GM23248 (cell line): ENCODE measurements around the gene PRL. TPM values are rescaled to one million over a fixed set of nuclear protein-coding genes. Genes with fewer than 3 reads are reported as not detected.

Experiments
- DNase-seq: peaks from one replicate; pipeline ENCODE4 v3.0.0-alpha.2; 2015
- H2AFZ ChIP-seq: fragments of 200-600 bp; sonication (generic); 2 replicates; pipeline ENCODE4 v1.6.1; 2016; ENCODE audit warnings: antibody characterized with exemption
- H3F3A ChIP-seq: fragments of 200-600 bp; sonication (generic); 2 replicates; pipeline ENCODE4 v1.6.1; 2016; ENCODE audit warnings: mild to moderate bottlenecking, antibody characterized with exemption, mixed run types; ENCODE audit not compliant: insufficient read depth
- H3K27ac ChIP-seq: fragments of 200-600 bp; sonication (generic); 2 replicates; pipeline ENCODE4 v1.5.1; 2016; ENCODE audit warnings: mild to moderate bottlenecking
- H3K27me3 ChIP-seq: fragments of 200-600 bp; sonication (generic); replicated peaks from 2 replicates; pipeline ENCODE4 v1.6.1; 2016; ENCODE audit warnings: mild to moderate bottlenecking; ENCODE audit not compliant: insufficient read depth
- H3K36me3 ChIP-seq: fragments of 200-600 bp; sonication (generic); 2 replicates; pipeline ENCODE4 v1.6.1; 2016; ENCODE audit warnings: low read depth, mild to moderate bottlenecking
- H3K4me1 ChIP-seq: fragments of 200-600 bp; sonication (generic); 2 replicates; pipeline ENCODE4 v1.6.1; 2016; ENCODE audit warnings: mild to moderate bottlenecking; ENCODE audit not compliant: insufficient read depth
- H3K4me2 ChIP-seq: fragments of 200-600 bp; sonication (generic); one replicate; pipeline ENCODE4 v1.6.1; 2016; ENCODE audit warnings: mild to moderate bottlenecking; ENCODE audit not compliant: unreplicated experiment
- H3K4me3 ChIP-seq: fragments of 200-600 bp; sonication (generic); 2 replicates; pipeline ENCODE4 v1.5.1; 2016; ENCODE audit warnings: mild to moderate bottlenecking
- H3K79me2 ChIP-seq: fragments of 200-600 bp; sonication (generic); 2 replicates; pipeline ENCODE4 v1.6.1; 2016; ENCODE audit warnings: mild to moderate bottlenecking; ENCODE audit not compliant: insufficient read depth
- H3K9ac ChIP-seq: fragments of 200-600 bp; sonication (generic); 2 replicates; pipeline ENCODE4 v1.6.1; 2016; ENCODE audit warnings: mild to moderate bottlenecking
- H3K9me2 ChIP-seq: fragments of 200-600 bp; sonication (generic); 2 replicates; pipeline ENCODE4 v1.6.1; 2016; ENCODE audit warnings: mixed run types, mild to moderate bottlenecking, moderate library complexity; ENCODE audit not compliant: insufficient read depth
- H3K9me3 ChIP-seq: fragments of 200-600 bp; sonication (generic); one replicate; pipeline ENCODE4 v1.6.1; 2017; ENCODE audit warnings: low read depth
- H4K20me1 ChIP-seq: fragments of 200-600 bp; sonication (generic); 2 replicates; pipeline ENCODE4 v1.6.0; 2016; ENCODE audit not compliant: insufficient read depth
- EZH2 ChIP-seq: fragments of 200-600 bp; sonication (generic); IDR thresholded peaks from 2 replicates; pipeline ENCODE4 v1.6.1; 2018; ENCODE audit warnings: antibody characterized with exemption, mild to moderate bottlenecking; ENCODE audit not compliant: insufficient read depth, poor library complexity, severe bottlenecking
- EZH2phosphoT487 ChIP-seq: fragments of 200-600 bp; sonication (generic); IDR thresholded peaks from 2 replicates; pipeline ENCODE4 v1.6.1; 2018; ENCODE audit warnings: antibody characterized with exemption, moderate library complexity, mild to moderate bottlenecking, low read depth; ENCODE audit not compliant: insufficient read depth
- WGBS, 2 experiments: methylation state at CpG; one replicate each; pipeline ENCODE4 v1.1.6; 2015 to 2017; ENCODE audit warnings: low lambda C conversion rate in 2 of 2, low coverage in 1 of 2; ENCODE audit errors: missing lambda C conversion rate in 2 of 2; 5-methylcytosine and 5-hydroxymethylcytosine counted together
- in situ Hi-C: fragments of 300-500 bp; cut with MboI; formaldehyde crosslinking; loops from 2 replicates; pipeline ENCODE4 v1.15.0; 2020
- polyA plus RNA-seq: library from polyadenylated mRNA; unstranded; fragments of >200 nt; fragmentation: Nextera tagmentation; extraction: Ambion mirVana; gene quantifications from 2 replicates; pipeline ENCODE4 v1.2.1, GENCODE V29; 2016
- total RNA-seq: library from RNA; depleted of rRNA; stranded (reverse); fragments of >200 nt; shearing (Covaris generic); gene quantifications from 2 replicates; pipeline ENCODE4 v1.2.3, GENCODE V29; 2014

PRL gene
- total and polyA plus RNA-seq, 2 experiments from 2014 or later: 1.2 TPM; not detected in 1

DNA sequence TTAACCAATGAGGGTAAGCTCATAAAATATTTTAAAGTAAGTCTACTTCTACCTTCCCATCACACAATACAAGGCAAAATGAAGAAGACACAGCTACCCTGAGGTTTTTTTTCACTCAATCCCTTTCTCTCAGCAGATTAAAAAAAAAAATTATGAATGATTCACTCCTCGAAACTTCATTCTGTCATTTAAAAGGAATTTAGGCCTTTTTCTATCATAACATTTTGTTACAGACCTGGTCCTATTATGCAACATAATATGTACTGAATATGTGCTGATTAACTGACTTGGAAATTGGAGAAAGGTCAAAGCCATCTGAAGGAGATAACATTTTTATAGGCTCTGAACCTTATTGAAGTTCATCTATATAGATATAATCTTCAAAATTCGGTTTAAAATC lies 45.5 kb downstream of the PRL start:
- peak; percentile 65 for DNase-seq
- Histone ChIP-seq H3K27me3 (no peaks in the 10 kb centered on the region), H3F3A (peaks cover 14% of the 10 kb centered on the region; the same call in 1 of the 2 replicates), H2AFZ (no peak overlapping the region), H3K9me3 (no peaks in the 10 kb centered on the region), H4K20me1 (no peaks in the 10 kb centered on the region), H3K4me2 (no peak overlapping the region), H3K36me3 (no peaks in the 10 kb centered on the region), H3K4me1 (peaks cover 25% of the 10 kb centered on the region; the same call in 1 of the 2 replicates), H3K27ac (no peak overlapping the region), H3K9me2 (no peaks in the 10 kb centered on the region), H3K4me3 (no peak overlapping the region), H3K79me2 (no peaks in the 10 kb centered on the region), H3K9ac (no peak overlapping the region)
- no peak for TF ChIP-seq EZH2phosphoT487
- TF ChIP-seq EZH2: no peak
- in situ Hi-C loops: no loop called here
- 20 to 26% methylated on average over 2 of the region's 2 CpGs for WGBS, 2 experiments

DNA sequence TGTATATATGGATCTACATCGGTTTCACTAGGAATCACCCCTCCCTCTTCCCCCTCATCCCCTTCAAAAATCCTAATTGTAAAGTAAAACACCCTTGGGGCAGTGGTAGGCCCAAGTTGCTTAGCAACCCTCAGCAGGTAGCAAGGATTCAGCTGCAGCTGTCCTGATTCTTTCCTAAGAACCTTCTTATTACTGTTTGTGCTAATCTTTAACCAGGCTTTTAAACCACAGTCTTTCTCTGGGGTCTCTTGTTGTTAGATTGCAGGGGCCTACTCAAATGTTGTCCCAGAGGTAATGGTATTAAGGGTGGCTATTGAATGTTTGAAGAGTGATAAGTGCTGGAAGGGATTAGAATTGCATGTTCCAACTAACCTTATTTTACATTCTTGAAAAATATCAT lies 46.4 kb downstream of the PRL start:
- in situ Hi-C loops: no loop called here
- Histone ChIP-seq H3K9ac (no peak overlapping the region), H3K4me1 (peaks cover 25% of the 10 kb centered on the region; the same call in 1 of the 2 replicates), H3K4me3 (no peak overlapping the region), H3K79me2 (no peaks in the 10 kb centered on the region), H3K27ac (no peak overlapping the region), H3K9me3 (no peaks in the 10 kb centered on the region), H2AFZ (no peak overlapping the region), H4K20me1 (no peaks in the 10 kb centered on the region), H3K36me3 (no peaks in the 10 kb centered on the region), H3F3A (peaks cover 14% of the 10 kb centered on the region; the same call in 1 of the 2 replicates), H3K4me2 (no peak overlapping the region), H3K27me3 (no peaks in the 10 kb centered on the region), H3K9me2 (no peaks in the 10 kb centered on the region)
- TF ChIP-seq EZH2phosphoT487: no peak
- TF ChIP-seq EZH2: no peak
- DNase-seq: no peak
- 35 to 50% methylated on average over 1 of the region's 1 CpG for WGBS, 2 experiments

GRCh38 chr6:22249711-22250350 lies 47.0 kb downstream of the PRL start:
- Histone ChIP-seq H3K36me3 (no peaks in the 10 kb centered on the region), H3K4me3 (no peak overlapping the region), H4K20me1 (no peaks in the 10 kb centered on the region), H3F3A (peaks cover 14% of the 10 kb centered on the region; the same call in 1 of the 2 replicates), H3K9ac (no peak overlapping the region), H3K27me3 (no peaks in the 10 kb centered on the region), H3K4me1 (peaks cover 25% of the 10 kb centered on the region; the same call in 1 of the 2 replicates), H3K9me2 (no peaks in the 10 kb centered on the region), H3K27ac (no peak overlapping the region), H3K79me2 (no peaks in the 10 kb centered on the region), H3K9me3 (no peaks in the 10 kb centered on the region), H3K4me2 (no peak overlapping the region), H2AFZ (no peak overlapping the region)
- 56 to 63% methylated on average over 9 of the region's 9 CpGs for WGBS, 2 experiments
- in situ Hi-C loops: no loop called here
- no peak for DNase-seq
- TF ChIP-seq EZH2phosphoT487: no peak
- no peak for TF ChIP-seq EZH2

DNA sequence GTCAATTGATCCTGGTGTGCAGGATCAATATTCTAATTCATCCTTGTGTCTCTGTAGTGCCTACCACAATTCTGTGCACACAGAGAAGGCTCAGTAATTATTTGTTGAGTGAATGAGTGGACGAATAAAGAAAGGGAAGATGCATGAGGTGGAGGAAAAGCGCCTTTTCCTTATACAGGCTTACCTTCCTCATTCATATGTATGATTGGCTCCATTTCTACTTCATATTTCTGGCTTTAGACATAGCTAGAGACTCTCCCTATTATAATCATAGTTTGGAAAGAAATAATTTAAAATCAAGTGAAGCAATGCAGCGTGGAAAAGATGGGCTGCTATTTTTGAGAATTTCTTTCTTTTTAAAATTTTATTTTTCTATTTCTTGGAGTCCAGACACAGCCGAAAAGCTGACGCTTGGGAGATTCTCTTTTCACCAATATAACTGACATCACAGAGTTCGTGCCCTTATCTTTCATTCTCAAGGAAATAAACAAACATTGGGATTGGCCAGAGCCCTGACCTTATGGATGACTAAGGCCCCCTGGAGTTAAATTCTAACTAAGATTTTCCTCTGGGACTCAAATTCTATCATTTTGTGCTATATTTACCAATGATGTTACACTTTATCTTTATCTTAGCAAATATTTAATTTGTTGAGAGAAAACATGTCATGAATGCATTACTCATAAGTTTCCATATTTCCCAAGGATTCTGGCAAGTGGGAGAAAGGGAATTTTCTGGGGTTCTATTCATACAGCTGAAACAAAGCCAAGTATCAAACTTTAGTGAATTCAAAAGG lies 48.1 kb downstream of the PRL start:
- no peak overlapping the region for H3K4me3 ChIP-seq
- no peaks in the 10 kb centered on the region for H4K20me1 ChIP-seq
- no peaks in the 10 kb centered on the region for H3K79me2 ChIP-seq
- 81 to 84% methylated on average over 6 of the region's 6 CpGs for WGBS, 2 experiments
- no peaks in the 10 kb centered on the region for H3K36me3 ChIP-seq
- TF ChIP-seq EZH2: no peak
- no peak for TF ChIP-seq EZH2phosphoT487
- peaks cover 25% of the 10 kb centered on the region; the same call in 1 of the 2 replicates for H3K4me1 ChIP-seq
- peak; percentile 38 for DNase-seq
- no peak overlapping the region for H2AFZ ChIP-seq
- peak overlapping the region; percentile 13 for H3K4me2 ChIP-seq
- H3K9me3 ChIP-seq: no peaks in the 10 kb centered on the region
- no peak overlapping the region for H3K9ac ChIP-seq
- H3K27ac ChIP-seq: no peak overlapping the region
- no peaks in the 10 kb centered on the region for H3K27me3 ChIP-seq
- H3K9me2 ChIP-seq: no peaks in the 10 kb centered on the region
- H3F3A ChIP-seq: peaks cover 14% of the 10 kb centered on the region; the same call in 1 of the 2 replicates
- in situ Hi-C loops: no loop called here
